Measurements from ENCODE around the gene AEBP2.
"Not testable (repeated sequence)": the region's sequence is repeated elsewhere in the genome, so short reads cannot be mapped to it uniquely, and the experiment has no call there.

AEBP2 gene

GRCh38 chr12:19439059-19440018 is at the start of gene AEBP2:
AEBP2 (plus strand) TSS chr12:19439492; CDS start chr12:19439700, 208 bp downstream.
- FAIRE-seq, result no peak

- no peak for FAIRE-seq
Observed at GRCh38 chr12:19390051-19390598, 49.2 kb upstream of the AEBP2 start.

- FAIRE-seq, result not testable (repeated sequence)
Observed at GRCh38 chr12:19392644-19393043, 46.6 kb upstream of the AEBP2 start.

- FAIRE-seq, result no peak
Observed at GRCh38 chr12:19394385-19394784, 44.9 kb upstream of the AEBP2 start.

- no peak for FAIRE-seq
Observed at GRCh38 chr12:19397534-19397933, 41.8 kb upstream of the AEBP2 start.

GRCh38 chr12:19398376-19399363 is 40.6 kb upstream of the AEBP2 start:
- no peak for FAIRE-seq

- FAIRE-seq, result not testable (repeated sequence)
Observed at GRCh38 chr12:19400649-19401285, 38.5 kb upstream of the AEBP2 start.

- FAIRE-seq, result no peak
Observed at GRCh38 chr12:19402211-19402610, 37.1 kb upstream of the AEBP2 start.

GRCh38 chr12:19402743-19403431 is 36.4 kb upstream of the AEBP2 start:
- FAIRE-seq, result no peak

- no peak for FAIRE-seq
Observed at GRCh38 chr12:19404242-19404880, 34.9 kb upstream of the AEBP2 start.

GRCh38 chr12:19409376-19409775 is 29.9 kb upstream of the AEBP2 start:
- no peak for FAIRE-seq

- no peak for FAIRE-seq
Observed at GRCh38 chr12:19410211-19410610, 29.1 kb upstream of the AEBP2 start.

GRCh38 chr12:19410629-19411185 is 28.6 kb upstream of the AEBP2 start:
- FAIRE-seq, result no peak

GRCh38 chr12:19411234-19412204 is 27.8 kb upstream of the AEBP2 start:
- no peak for FAIRE-seq

GRCh38 chr12:19412844-19413243 is 26.4 kb upstream of the AEBP2 start:
- FAIRE-seq, result no peak

- not testable (repeated sequence) for FAIRE-seq
Observed at GRCh38 chr12:19413582-19413981, 25.7 kb upstream of the AEBP2 start.

GRCh38 chr12:19415563-19415962 is 23.7 kb upstream of the AEBP2 start:
- FAIRE-seq, result no peak

GRCh38 chr12:19419086-19419485 is 20.2 kb upstream of the AEBP2 start:
- FAIRE-seq, result no peak

- no peak for FAIRE-seq
Observed at GRCh38 chr12:19421503-19422282, 17.6 kb upstream of the AEBP2 start.

Measured in endometrium (tissue), 2 donors.